Lung (tissue), 16 donors: ENCODE data around the gene AKR1A1. TPM values are rescaled to one million over a fixed set of nuclear protein-coding genes. Genes with fewer than 3 reads are reported as not detected.
A peak's percentile ranks its signal among the peaks of the same experiment; 100 is the strongest.

Source experiments
- ATAC-seq: fragments of 200-7000 bp; cut with Tn5 transposase; one replicate; pipeline ENCODE4 v1.9.1; 2020; ENCODE audit warnings: moderate number of reproducible peaks; ENCODE audit not compliant: insufficient read depth, low FRiP score
- DNase-seq, 3 donors: peaks; one replicate each; pipeline ENCODE4 v3.0.0-alpha.2; 2013 to 2017
- H3K27ac ChIP-seq, 2 donors: one replicate each; pipeline ENCODE4 v1.5.1; 2013; ENCODE audit warnings: mild to moderate bottlenecking in 2 of 2, moderate library complexity in 2 of 2, control low read depth in 1 of 2, inconsistent platforms in 1 of 2, low read depth in 1 of 2, low read length in 1 of 2
- H3K27me3 ChIP-seq, 3 donors: one replicate each; pipeline ENCODE4 v1.5.1; 2013; ENCODE audit warnings: low read length in 2 of 3; ENCODE audit not compliant: control insufficient read depth in 3 of 3, insufficient read depth in 3 of 3
- H3K36me3 ChIP-seq, 4 donors: one replicate each; pipeline ENCODE4 v1.5.1; 2013; ENCODE audit warnings: low read length in 4 of 4, mild to moderate bottlenecking in 1 of 4, moderate library complexity in 1 of 4; ENCODE audit not compliant: control insufficient read depth in 4 of 4, insufficient read depth in 4 of 4
- H3K4me1 ChIP-seq, 5 donors: one replicate each; pipeline ENCODE4 v1.5.1; 2013; ENCODE audit warnings: low read length in 5 of 5, mild to moderate bottlenecking in 2 of 5, moderate library complexity in 1 of 5; ENCODE audit not compliant: control insufficient read depth in 5 of 5, insufficient read depth in 5 of 5
- H3K4me3 ChIP-seq: one replicate; pipeline ENCODE4 v1.5.1; 2013; ENCODE audit warnings: mild to moderate bottlenecking, control low read depth, moderate library complexity
- H3K9ac ChIP-seq, 2 donors: one replicate each; pipeline ENCODE4 v1.5.1; 2013; ENCODE audit warnings: low read length in 2 of 2, control low read depth in 1 of 2; ENCODE audit not compliant: insufficient read depth in 1 of 2
- H3K9me3 ChIP-seq, 4 donors: one replicate each; pipeline ENCODE4 v1.5.1; 2013; ENCODE audit warnings: low read length in 3 of 4, mild to moderate bottlenecking in 1 of 4, moderate library complexity in 1 of 4; ENCODE audit not compliant: control insufficient read depth in 4 of 4, insufficient read depth in 3 of 4
- CTCF ChIP-seq: IDR thresholded peaks from 2 replicates; pipeline ENCODE4 v1.5.1; 2012; ENCODE audit warnings: mild to moderate bottlenecking; ENCODE audit errors: control extremely low read depth, extremely low read depth
- WGBS, 2 donors: extraction: QIAGEN DNeasy Blood & Tissue Kit; methylation state at CpG; one replicate each; pipeline ENCODE4 v1.1.7; 2013; 5-methylcytosine and 5-hydroxymethylcytosine counted together
- long read RNA-seq, 5 donors: transcript quantifications; one replicate each; lab custom pipeline, GENCODE V29; 2026
- polyA plus RNA-seq, 2 donors: library from polyadenylated mRNA; stranded (reverse); fragments of 200-250 nt; gene quantifications; one replicate each; pipeline ENCODE4 v1.2.1, GENCODE V29; 2013
- total RNA-seq, 2 donors: library from RNA; depleted of rRNA in 1 of 2; stranded (reverse); fragments of >200 nt in 1 of 2; gene quantifications; one replicate each; pipeline ENCODE4 v1.2.1, GENCODE V29; 2014 to 2021
- donor health status: control.
- donor health status: control.
- donor health status: Bipolar disorder and iron deficiency.
- donor health status: healthy.
- donor health status: DM: yes; HTN: yes; CAD: no.

Gene AKR1A1
- total RNA-seq, result 100 to 1,000 TPM in 1 of 2 donors, 10 to 100 TPM in 1; 92.6 to 214 TPM
- polyA plus RNA-seq, result 100 to 1,000 TPM; 208 to 212 TPM
- long read RNA-seq, donor 1, transcript AKR1A1-202 (10 exons, 1,818 nt), result minor isoform, 8 of 99 reads
- long read RNA-seq, donor 1, transcript AKR1A1-214 (10 exons, 1,360 nt), result minor isoform, 11 of 99 reads
- long read RNA-seq, donor 1, transcript AKR1A1-201 (9 exons, 1,166 nt), result major isoform, 23 of 99 reads
- long read RNA-seq, donor 1, transcript AKR1A1-206 (3 exons, 630 nt), result minor isoform, 7 of 99 reads
- long read RNA-seq, donor 1, partial matches to known transcripts, result 42 of 99 reads
- long read RNA-seq, donor 1, other reads (novel, unspliced or antisense), result 0 of 99 reads
- long read RNA-seq, donor 2, transcript AKR1A1-201 (9 exons, 1,166 nt), result major isoform, 12 of 40 reads
- long read RNA-seq, donor 2, partial matches to known transcripts, result 21 of 40 reads
- long read RNA-seq, donor 2, other reads (novel, unspliced or antisense), result 0 of 40 reads
- long read RNA-seq, donor 3, transcript AKR1A1-206 (3 exons, 630 nt), result minor isoform, 9 of 55 reads
- long read RNA-seq, donor 3, transcript AKR1A1-201 (9 exons, 1,166 nt), result major isoform, 15 of 55 reads
- long read RNA-seq, donor 3, partial matches to known transcripts, result 25 of 55 reads
- long read RNA-seq, donor 3, other reads (novel, unspliced or antisense), result 0 of 55 reads
- long read RNA-seq, donor 4, transcript AKR1A1-201 (9 exons, 1,166 nt), result major isoform, 6 of 45 reads
- long read RNA-seq, donor 4, transcript AKR1A1-206 (3 exons, 630 nt), result major isoform, 6 of 45 reads
- long read RNA-seq, donor 4, partial matches to known transcripts, result 22 of 45 reads
- long read RNA-seq, donor 4, other reads (novel, unspliced or antisense), result 0 of 45 reads
- long read RNA-seq, donor 5, transcript AKR1A1-205 (4 exons, 948 nt), result minor isoform, 5 of 116 reads
- long read RNA-seq, donor 5, transcript AKR1A1-201 (9 exons, 1,166 nt), result major isoform, 35 of 116 reads
- long read RNA-seq, donor 5, transcript AKR1A1-206 (3 exons, 630 nt), result minor isoform, 15 of 116 reads
- long read RNA-seq, donor 5, transcript AKR1A1-214 (10 exons, 1,360 nt), result minor isoform, 8 of 116 reads
- long read RNA-seq, donor 5, partial matches to known transcripts, result 45 of 116 reads
- long read RNA-seq, donor 5, other reads (novel, unspliced or antisense), result 0 of 116 reads

DNA sequence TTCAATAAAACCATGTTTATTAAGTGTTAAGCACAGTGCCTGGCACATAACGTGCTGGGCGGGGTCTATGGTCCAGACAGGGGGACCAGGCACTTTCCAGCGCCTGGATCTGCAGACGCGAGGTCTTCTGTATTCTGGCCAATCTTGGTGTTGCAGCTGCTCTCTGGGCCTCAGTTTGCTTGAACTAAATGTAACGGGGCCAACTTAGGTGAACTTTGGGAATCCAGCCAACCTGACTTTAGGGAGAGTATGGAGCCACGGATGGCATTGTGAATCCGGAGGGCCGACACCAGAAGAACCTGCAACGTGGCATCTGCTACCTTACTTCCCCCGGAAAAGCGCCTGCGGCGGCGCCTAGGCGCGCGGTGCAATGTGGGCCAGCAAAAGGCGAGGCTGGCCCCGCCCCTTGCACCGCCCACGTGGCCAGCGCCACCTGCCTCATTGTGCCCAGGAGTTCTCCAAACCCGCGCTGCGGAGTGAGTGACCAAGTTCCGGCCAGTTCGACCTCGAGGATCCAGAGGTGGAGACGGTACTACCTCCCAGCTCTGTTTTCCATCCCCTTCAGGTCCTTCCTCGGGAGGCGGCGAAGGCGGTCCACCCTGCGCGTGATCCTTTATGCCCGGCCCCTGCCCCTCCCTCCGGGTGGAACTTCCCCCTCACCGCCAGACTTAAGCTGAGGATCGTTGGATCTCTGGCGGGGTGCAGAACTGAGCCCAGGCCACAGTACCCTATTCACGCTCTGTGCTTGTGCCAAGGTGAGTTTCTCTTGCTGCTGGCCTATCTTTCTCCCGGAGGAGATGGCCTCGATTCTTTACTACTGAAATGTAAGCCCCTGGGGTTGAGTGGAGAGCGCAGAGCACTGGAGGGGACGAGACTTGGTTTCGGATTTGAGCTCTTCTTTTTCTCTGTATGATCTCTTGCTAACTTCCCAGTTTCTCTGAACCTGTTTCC, at the start of gene AKR1A1:
Gene AKR1A1 (plus strand): TSS at position 426 of the 951 bp plus-strand sequence. CDS start 10,969 bp downstream, outside the sequence.
- ATAC-seq (peak; percentile 96), DNase-seq (peak; percentile 84 to 92 (median 85))
- no peaks in the 10 kb centered on the region for H3K27me3 ChIP-seq
- H3K36me3 ChIP-seq, result peaks cover 0 to 6% (median 2%) of the 10 kb centered on the region in 4 donors
- H3K9ac ChIP-seq, result peak within 1 kb of the TSS; percentile 47 to 98
- no peak for TF ChIP-seq CTCF
- WGBS, 2 donors, result 2% methylated on average over 46 to 47 of the region's 47 CpGs
- peak within 1 kb of the TSS; percentile 83 to 91 for H3K27ac ChIP-seq
- peaks cover 7 to 10% (median 9%) of the 10 kb centered on the region in 5 donors for H3K4me1 ChIP-seq
- peak within 1 kb of the TSS; percentile 62 for H3K4me3 ChIP-seq
- no peaks in the 10 kb centered on the region for H3K9me3 ChIP-seq

GRCh38 chr1:45501505-45501859, 49.1 kb upstream of the AKR1A1 start:
- Histone ChIP-seq H3K4me3 (no peak overlapping the region), H3K9ac (no peak overlapping the region), H3K27me3 (no peaks in the 10 kb centered on the region), H3K9me3 (no peaks in the 10 kb centered on the region), H3K27ac (no peak overlapping the region), H3K36me3 (peaks cover 0 to 2% (median under 1%) of the 10 kb centered on the region in 4 donors), H3K4me1 (peaks cover 0 to 15% (median 2%) of the 10 kb centered on the region in 5 donors)
- TF ChIP-seq CTCF, result no peak
- ATAC-seq (no peak), DNase-seq (no peak)
- WGBS, 2 donors, result 80 to 96% methylated on average over 2 of the region's 2 CpGs
